Uterus (tissue), 4 donors: ENCODE results near the gene LPP. TPM values are rescaled to one million over a fixed set of nuclear protein-coding genes. Genes with fewer than 3 reads are reported as not detected.

Experiments
- DNase-seq, 2 donors: peaks; one replicate each; pipeline ENCODE4 v3.0.0-alpha.2; 2019 to 2020
- H3K27ac ChIP-seq, 2 donors: fragments of 200-600 bp; sonication (generic); 1 replicate in 1 of 2; 2 replicates in 1 of 2; pipeline ENCODE4 v1.5.1; 2016 to 2018
- H3K27me3 ChIP-seq, 2 donors: fragments of 200-600 bp; sonication (generic); one replicate each; pipeline ENCODE4 v1.5.1; 2018 to 2019; ENCODE audit warnings: control low read depth in 1 of 2
- H3K36me3 ChIP-seq, 2 donors: fragments of 200-600 bp; sonication (generic); one replicate each; pipeline ENCODE4 v1.5.1; 2019; ENCODE audit warnings: control low read depth in 1 of 2
- H3K4me1 ChIP-seq, 2 donors: fragments of 200-600 bp; sonication (generic); one replicate each; pipeline ENCODE4 v1.5.1; 2018 to 2019; ENCODE audit warnings: control low read depth in 1 of 2
- H3K4me3 ChIP-seq, 2 donors: fragments of 200-600 bp; sonication (generic); 1 replicate in 1 of 2; 2 replicates in 1 of 2; pipeline ENCODE4 v1.5.1; 2018 to 2019; ENCODE audit warnings: mild to moderate bottlenecking in 1 of 2
- H3K9me3 ChIP-seq, 2 donors: fragments of 200-600 bp; sonication (generic); one replicate each; pipeline ENCODE4 v1.5.1; 2019; ENCODE audit warnings: control low read depth in 1 of 2
- CTCF ChIP-seq, 4 experiments: fragments of 200-600 bp in 2 of 4; fragments of 450-650 bp in 2 of 4; sonication (generic) in 2 of 4; IDR thresholded peaks; one replicate each; pipeline ENCODE4 v1.5.1; 2016 to 2019; ENCODE audit warnings: antibody characterized with exemption in 4 of 4, mild to moderate bottlenecking in 2 of 4, moderate library complexity in 1 of 4
- POLR2A ChIP-seq, 2 donors: fragments of 450-650 bp; IDR thresholded peaks; one replicate each; pipeline ENCODE4 v1.6.1; 2016; ENCODE audit warnings: antibody characterized with exemption in 2 of 2, mild to moderate bottlenecking in 1 of 2, moderate library complexity in 1 of 2
- intact Hi-C: fragments of 100-400 bp; cut with DNase I; formaldehyde crosslinking; loops from one replicate; pipeline ENCODE4 v1.15.1; 2023; ENCODE audit warnings: low total_unique reads
- total RNA-seq, 4 donors: library from RNA; depleted of rRNA in 3 of 4; stranded (reverse); fragments of >200 nt in 3 of 4; gene quantifications; one replicate each; pipeline versions ENCODE4 v1.1.0 to v1.2.4, GENCODE V29; 2014 to 2023
- donor health status: DM: yes; HTN: yes; CAD: no.

The LPP gene
- total RNA-seq, 4 donors from 2014 or later = 180 to 1,374 (median 712) TPM

GRCh38 chr3:188531210-188531609 lies 377.3 kb downstream of the LPP start:
- Histone ChIP-seq H3K9me3 (no peaks in the 10 kb centered on the region), H3K4me3 (no peak overlapping the region), H3K27ac (no peak overlapping the region), H3K4me1 (no peaks in the 10 kb centered on the region), H3K27me3 (no peaks in the 10 kb centered on the region), H3K36me3 (no peaks in the 10 kb centered on the region)
- no peak for DNase-seq
- no peak for TF ChIP-seq CTCF (IDR thresholded peaks at IDR 0.05)
- no peak for TF ChIP-seq POLR2A (IDR thresholded peaks at IDR 0.05)
- intact Hi-C loops = no loop called here

GRCh38 chr3:188533172-188533571 lies 379.2 kb downstream of the LPP start:
- no peak overlapping the region for H3K4me3 ChIP-seq
- H3K36me3 ChIP-seq = no peaks in the 10 kb centered on the region
- H3K4me1 ChIP-seq = no peaks in the 10 kb centered on the region
- no peaks in the 10 kb centered on the region for H3K27me3 ChIP-seq
- no peak for TF ChIP-seq POLR2A (IDR thresholded peaks at IDR 0.05)
- no peak for TF ChIP-seq CTCF (IDR thresholded peaks at IDR 0.05)
- DNase-seq = no peak
- intact Hi-C loops = no loop called here
- H3K9me3 ChIP-seq = no peaks in the 10 kb centered on the region
- H3K27ac ChIP-seq = peak overlapping the region in 1 of 2 donors; percentile 15

- Histone ChIP-seq H3K4me1 (no peaks in the 10 kb centered on the region), H3K4me3 (no peak overlapping the region), H3K9me3 (no peaks in the 10 kb centered on the region), H3K27me3 (no peaks in the 10 kb centered on the region), H3K36me3 (no peaks in the 10 kb centered on the region), H3K27ac (peak overlapping the region in 1 of 2 donors; percentile 15)
- no peak for DNase-seq
- intact Hi-C loops = no loop called here
- TF ChIP-seq POLR2A (IDR thresholded peaks at IDR 0.05) = no peak
- no peak for TF ChIP-seq CTCF (IDR thresholded peaks at IDR 0.05)
Measured at GRCh38 chr3:188533612-188534357, 379.8 kb downstream of the LPP start.

GRCh38 chr3:188534633-188535032 lies 380.7 kb downstream of the LPP start:
- DNase-seq = no peak
- Histone ChIP-seq H3K4me3 (no peak overlapping the region), H3K27ac (no peak overlapping the region), H3K36me3 (no peaks in the 10 kb centered on the region), H3K27me3 (no peaks in the 10 kb centered on the region), H3K9me3 (no peaks in the 10 kb centered on the region), H3K4me1 (no peaks in the 10 kb centered on the region)
- intact Hi-C loops = no loop called here
- TF ChIP-seq CTCF (IDR thresholded peaks at IDR 0.05) (no peak), POLR2A (IDR thresholded peaks at IDR 0.05) (no peak)

GRCh38 chr3:188537606-188538005 lies 383.6 kb downstream of the LPP start:
- H3K4me1 ChIP-seq = peaks cover 0 to 6% of the 10 kb centered on the region in 2 donors
- TF ChIP-seq CTCF (IDR thresholded peaks at IDR 0.05) = no peak
- no peak for TF ChIP-seq POLR2A (IDR thresholded peaks at IDR 0.05)
- no peaks in the 10 kb centered on the region for H3K9me3 ChIP-seq
- H3K27me3 ChIP-seq = no peaks in the 10 kb centered on the region
- no peak for DNase-seq
- no peak overlapping the region for H3K27ac ChIP-seq
- intact Hi-C loops = no loop called here
- no peaks in the 10 kb centered on the region for H3K36me3 ChIP-seq
- H3K4me3 ChIP-seq = no peak overlapping the region
